Stimulated activated CD4-positive, alpha-beta T cell treated with anti-CD3 and anti-CD28 coated beads, Interleukin-2, amount 100 ng/mL, for 48 hours (primary cell): ENCODE measurements around the gene DEPDC1B.
A peak's percentile ranks its signal among the peaks of the same experiment; 100 is the strongest.
"Not testable (repeated sequence)": the region's sequence is repeated elsewhere in the genome, so short reads cannot be mapped to it uniquely, and the experiment has no call there.

Source experiments
- DNase-seq, 2 donors: peaks; one replicate each; pipeline ENCODE4 v3.0.0-alpha.2; 2020

The DEPDC1B gene, protein sequence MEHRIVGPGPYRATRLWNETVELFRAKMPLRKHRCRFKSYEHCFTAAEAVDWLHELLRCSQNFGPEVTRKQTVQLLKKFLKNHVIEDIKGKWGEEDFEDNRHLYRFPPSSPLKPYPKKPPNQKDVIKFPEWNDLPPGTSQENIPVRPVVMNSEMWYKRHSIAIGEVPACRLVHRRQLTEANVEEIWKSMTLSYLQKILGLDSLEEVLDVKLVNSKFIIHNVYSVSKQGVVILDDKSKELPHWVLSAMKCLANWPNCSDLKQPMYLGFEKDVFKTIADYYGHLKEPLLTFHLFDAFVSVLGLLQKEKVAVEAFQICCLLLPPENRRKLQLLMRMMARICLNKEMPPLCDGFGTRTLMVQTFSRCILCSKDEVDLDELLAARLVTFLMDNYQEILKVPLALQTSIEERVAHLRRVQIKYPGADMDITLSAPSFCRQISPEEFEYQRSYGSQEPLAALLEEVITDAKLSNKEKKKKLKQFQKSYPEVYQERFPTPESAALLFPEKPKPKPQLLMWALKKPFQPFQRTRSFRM

GRCh38 chr5:60699609-60700415 is at the start of gene DEPDC1B:
Gene DEPDC1B, minus strand, starts transcription at chr5:60700166. Its CDS starts 73 bp downstream, at chr5:60700093.
- DNase-seq, result peak; percentile 83 to 85

DNA sequence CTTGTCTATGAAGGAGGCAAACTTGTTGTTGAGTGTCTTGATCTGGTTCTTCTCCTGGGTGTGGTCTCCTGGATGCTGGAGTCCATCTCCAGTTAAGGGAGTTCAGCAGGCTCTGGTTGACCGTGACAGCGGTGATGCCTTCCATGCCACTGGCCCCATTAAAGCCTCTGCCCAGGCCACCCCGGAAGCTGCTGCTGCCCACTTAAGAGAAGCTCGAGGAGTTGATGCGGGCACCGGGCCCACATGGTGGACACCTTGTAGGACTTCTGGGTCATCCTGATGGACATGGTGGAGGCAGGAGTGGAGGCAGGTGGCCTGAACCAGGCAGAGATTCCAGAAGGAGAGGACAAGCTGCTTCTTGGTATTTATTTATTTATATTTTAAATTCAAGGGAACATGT is 44.7 kb upstream of the DEPDC1B start:
- DNase-seq, result no peak

DNA sequence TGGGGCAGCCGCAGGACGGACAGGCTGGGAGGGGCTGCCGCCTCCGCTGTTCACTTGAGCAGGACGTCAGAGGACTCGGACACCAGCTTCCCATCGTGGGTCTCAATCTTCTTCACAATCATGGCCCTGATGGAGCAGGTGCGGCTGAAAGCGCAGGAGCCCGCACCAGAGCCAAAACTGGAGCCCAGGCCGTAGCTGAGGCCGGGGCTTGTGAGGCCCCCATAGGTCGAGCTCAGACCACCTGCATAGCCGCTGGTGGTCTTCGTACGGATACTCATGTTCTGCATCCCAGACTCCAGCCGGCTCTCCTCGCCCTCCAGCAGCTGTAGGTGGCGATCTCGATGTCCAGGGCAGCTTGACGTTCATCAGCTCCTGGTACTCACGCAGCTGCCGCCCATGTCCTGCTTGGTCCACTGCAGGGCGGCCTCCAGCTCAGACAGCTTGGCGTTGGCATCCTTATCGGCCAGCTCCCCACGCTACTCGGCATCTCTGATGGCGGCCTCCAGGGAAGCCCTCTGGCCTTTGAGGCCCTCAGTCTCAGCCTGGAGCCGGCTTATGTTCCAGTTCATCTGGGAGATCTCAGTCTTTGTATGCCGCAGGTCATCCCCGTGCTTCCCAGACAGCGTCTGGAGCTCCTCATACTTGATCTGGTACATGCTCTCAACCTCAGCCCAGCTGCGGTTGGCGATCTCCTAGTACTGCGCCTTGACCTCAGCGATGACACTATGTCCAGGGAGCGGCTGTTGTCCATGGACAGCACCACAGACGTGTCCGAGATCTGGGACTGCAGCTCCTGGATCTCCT is 43.7 kb upstream of the DEPDC1B start:
- DNase-seq, result no peak

DNA sequence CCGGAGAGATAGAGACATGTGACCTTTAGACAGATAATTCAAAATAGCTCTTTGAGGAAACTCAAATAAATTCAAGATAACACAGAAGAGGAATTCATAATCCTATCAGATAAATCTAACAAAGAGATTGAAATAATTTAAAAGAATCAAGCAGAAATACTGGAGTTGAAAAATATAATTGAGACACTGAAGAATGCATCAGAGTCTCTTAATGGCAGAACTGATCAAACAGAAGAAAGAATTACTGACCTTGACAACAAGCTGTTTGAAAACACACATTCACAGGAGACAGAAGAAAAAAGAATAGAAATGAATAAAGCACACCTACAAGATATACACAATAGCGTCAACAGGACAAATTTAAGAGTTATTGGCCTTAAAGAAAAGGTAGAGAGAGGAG is 40.4 kb upstream of the DEPDC1B start:
- no peak for DNase-seq

GRCh38 chr5:60738933-60739332 is 39.0 kb upstream of the DEPDC1B start:
- DNase-seq, result no peak

- no peak for DNase-seq
Observed at GRCh38 chr5:60738461-60738860, 38.5 kb upstream of the DEPDC1B start.

DNA sequence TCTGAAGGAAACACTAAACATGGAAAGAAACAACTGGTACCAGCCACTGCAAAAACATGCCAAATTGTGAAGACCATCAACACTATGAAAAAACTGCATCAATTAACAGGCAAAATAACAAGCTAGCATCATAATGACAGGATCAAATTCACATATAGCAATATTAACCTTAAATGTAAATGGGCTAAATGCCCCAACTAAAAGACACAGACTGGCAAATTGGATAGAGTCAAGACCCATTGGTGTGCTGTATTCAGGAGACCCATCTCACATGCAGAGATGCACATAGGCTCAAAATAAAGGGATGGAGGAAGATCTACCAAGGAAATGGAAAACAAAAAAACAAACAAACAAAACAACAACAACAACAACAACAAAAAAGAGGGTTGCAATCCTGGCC is 30.9 kb upstream of the DEPDC1B start:
- DNase-seq, result not testable (repeated sequence)

- no peak for DNase-seq
Observed at GRCh38 chr5:60727033-60727679, 27.2 kb upstream of the DEPDC1B start.

GRCh38 chr5:60724126-60724525 is 24.2 kb upstream of the DEPDC1B start:
- DNase-seq, result no peak

GRCh38 chr5:60722416-60722815 is 22.4 kb upstream of the DEPDC1B start:
- no peak for DNase-seq

GRCh38 chr5:60719329-60719728 is 19.4 kb upstream of the DEPDC1B start:
- no peak for DNase-seq

GRCh38 chr5:60718166-60718892 is 18.4 kb upstream of the DEPDC1B start:
- DNase-seq, result no peak

DNA sequence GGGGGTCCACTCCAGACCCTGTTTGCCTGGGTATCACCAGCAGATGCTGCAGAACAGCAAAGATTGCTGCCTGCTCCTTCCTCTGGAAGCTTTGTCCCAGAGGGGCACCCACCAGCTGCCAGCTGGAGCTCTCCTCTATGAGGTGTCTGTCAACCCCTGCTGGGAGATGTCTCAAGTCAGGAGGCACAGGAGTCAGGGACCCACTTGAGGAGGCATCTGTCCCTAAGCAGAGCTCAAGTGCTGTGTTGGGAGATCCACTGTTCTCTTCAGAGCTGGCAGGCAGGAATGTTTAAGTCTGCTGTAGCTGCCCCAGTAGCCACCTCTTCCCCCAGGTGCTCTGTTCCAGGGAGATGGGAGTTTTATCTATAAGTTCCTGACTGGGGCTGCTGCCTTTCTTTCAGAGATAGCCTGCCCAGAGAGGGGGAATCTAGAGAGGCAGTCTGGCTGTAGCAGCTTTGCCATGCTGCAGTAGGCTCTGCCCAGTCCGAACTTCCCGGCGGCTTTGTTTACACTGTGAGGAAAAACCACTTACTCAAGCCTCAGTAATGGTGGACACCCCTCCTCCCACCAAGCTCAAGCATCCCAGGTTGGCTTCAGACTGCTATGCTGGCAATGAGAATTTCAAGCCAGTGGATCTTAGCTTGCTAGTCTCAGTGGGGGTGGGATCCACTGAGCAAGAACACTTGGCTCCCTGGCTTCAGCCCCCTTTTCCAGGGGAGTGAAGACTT is 15.4 kb upstream of the DEPDC1B start:
- not testable (repeated sequence) for DNase-seq

DNA sequence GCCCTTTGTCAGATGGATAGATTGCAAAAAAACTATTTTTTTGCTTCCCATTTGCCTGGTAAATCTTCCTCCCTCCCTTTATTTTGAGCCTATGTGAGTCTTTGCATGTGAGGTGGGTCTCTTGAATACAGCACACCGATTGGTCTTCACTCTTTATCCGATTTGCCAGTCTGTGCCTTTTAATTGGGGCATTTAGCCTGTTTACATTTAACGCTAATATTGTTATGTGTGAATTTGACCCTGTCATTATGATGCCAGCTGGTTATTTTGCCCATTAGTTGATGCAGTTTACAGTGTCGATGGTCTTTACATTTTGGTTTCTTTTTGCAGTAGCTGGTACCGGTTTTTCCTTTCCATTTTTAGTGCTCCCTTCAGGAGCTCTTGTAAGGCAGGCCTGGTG is 13.0 kb upstream of the DEPDC1B start:
- DNase-seq, result no peak

DNA sequence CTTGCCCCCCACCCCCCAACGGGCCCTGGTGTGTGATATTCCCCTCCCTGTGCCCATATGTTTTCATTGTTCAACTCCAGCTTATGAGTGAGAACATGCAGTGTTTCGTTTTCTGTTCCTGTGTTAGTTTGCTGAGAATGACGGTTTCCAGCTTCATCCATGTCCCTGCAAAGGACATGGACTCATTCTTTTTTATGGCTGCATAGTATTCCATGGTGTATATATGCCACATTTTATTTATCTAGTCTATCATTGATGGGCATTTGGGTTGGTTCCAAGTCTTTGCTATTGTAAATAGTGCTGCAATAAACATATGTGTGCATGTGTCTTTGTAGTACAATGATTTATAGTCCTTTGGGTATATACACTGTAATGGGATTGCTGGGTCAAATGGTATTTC is 11.9 kb upstream of the DEPDC1B start:
- DNase-seq, result not testable (repeated sequence)

GRCh38 chr5:60710362-60710761 is 10.4 kb upstream of the DEPDC1B start:
- no peak for DNase-seq

DNA sequence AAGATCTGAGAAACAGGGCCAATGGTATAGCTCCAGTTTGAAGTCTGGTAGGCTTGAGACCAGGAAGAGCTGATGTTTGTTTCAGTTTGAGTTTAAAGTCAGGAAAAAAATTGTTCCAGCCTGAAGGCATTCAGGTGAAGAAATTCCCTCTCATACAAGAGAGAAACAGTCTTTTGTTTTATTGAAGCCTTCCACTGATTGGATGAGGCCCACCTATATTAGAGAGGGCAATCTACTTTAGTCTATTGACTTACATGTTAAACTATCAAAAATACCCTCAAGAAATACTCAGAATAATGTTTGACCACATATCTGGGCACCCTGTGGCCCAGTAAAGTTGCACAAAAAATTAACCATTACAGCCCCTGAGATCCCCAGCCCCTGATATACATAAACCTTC is 5.2 kb upstream of the DEPDC1B start:
- DNase-seq, result no peak

DNA sequence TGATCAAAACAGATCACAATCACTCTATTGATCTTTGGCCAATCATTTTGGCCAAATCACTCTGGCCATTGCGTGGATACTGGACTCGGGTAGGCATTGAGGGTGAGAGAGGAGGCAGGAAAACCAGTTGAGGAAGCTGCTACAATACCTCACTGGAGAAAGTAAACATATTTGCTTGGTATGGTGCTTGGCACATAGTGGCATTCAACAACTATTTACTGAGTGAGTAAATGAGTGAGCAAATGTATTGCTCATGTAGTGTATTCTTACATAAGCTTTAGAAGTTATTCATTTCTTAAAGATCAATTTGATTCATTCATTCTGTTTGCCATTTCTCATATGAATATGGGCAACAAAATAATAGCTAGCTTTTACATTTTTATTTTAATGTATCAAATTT is 4.0 kb upstream of the DEPDC1B start:
- DNase-seq, result no peak

- DNase-seq, result no peak
Observed at GRCh38 chr5:60701321-60701968, 1.5 kb upstream of the DEPDC1B start.

DNA sequence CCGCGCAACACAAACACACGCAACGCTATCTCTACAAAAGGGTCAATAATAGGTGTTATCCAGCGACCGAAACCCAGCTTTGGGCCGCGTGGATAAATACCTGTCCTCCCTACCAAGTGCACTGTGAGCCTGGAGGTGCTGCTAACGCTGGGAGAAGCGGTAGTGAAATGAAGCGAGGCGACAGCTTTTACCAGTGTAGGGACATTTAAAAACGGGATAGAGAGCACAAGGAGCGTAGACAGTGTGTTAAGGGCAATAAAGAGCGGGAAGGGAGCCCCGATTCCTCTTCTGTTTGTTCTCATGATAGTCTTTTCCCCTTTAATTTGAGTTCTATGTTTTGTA is 421 bp upstream of the DEPDC1B start:
- no peak for DNase-seq

DNA sequence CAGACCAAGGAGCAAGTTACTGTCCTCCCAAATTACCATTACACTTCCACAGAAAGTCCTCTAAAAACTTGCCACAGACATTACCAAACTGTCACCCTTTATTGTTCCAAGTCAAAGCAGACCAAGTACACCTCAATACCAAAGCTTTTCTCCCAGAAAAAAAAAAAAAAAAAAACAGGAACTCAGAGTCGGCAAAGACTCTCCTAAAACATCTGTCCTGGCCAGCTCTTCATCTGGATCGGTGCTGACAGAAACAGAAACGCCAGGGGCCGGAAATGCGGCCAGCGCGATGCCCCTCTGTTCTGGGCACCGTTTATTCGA is 718 bp downstream of the DEPDC1B start:
- DNase-seq, result no peak
